Mesenteric fat pad (tissue), 1 donor: ENCODE results near the gene HSF5. TPM values are rescaled to one million over a fixed set of nuclear protein-coding genes. Genes with fewer than 3 reads are reported as not detected.

Experiments
- DNase-seq: peaks from one replicate; pipeline ENCODE4 v3.0.0-alpha.2; 2020; ENCODE audit warnings: low spot score
- total RNA-seq: library from RNA; stranded (reverse); fragmentation: NEBNext Ultra II Directional; extraction: Animal tissue kit (Norgen Biotek cat#: 25700); gene quantifications from one replicate; pipeline ENCODE4 v1.2.1, GENCODE V29; 2021
- donor health status: DM: yes; HTN: yes; CAD: no.

HSF5 gene
- total RNA-seq, 1 donor from 2014 or later = 0.06 TPM

GRCh38 chr17:58388302-58389190 is 99.7 kb downstream of the HSF5 start:
- no peak for DNase-seq

- DNase-seq = no peak
These were observed 100.4 kb downstream of the HSF5 start for GRCh38 chr17:58387834-58388233.

DNA sequence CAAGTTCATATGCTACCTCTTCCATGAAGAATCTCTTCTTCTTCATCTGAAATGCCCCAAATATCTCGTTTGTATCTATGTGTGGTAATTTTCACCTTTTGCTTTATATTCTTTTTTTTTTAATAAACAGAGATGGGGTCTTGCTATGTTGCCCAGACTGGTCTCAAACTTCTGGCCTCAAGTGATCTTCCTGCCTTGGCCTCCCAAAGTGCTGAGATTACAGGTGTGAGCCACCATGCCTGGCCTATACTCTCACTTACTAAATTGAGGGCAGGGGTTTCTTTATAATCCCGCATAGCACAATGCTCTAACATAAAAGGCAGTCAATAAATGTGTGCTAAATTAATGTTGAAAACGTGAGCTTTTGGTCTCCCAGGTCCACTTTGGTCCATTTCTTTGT is 101.5 kb downstream of the HSF5 start:
- no peak for DNase-seq

DNA sequence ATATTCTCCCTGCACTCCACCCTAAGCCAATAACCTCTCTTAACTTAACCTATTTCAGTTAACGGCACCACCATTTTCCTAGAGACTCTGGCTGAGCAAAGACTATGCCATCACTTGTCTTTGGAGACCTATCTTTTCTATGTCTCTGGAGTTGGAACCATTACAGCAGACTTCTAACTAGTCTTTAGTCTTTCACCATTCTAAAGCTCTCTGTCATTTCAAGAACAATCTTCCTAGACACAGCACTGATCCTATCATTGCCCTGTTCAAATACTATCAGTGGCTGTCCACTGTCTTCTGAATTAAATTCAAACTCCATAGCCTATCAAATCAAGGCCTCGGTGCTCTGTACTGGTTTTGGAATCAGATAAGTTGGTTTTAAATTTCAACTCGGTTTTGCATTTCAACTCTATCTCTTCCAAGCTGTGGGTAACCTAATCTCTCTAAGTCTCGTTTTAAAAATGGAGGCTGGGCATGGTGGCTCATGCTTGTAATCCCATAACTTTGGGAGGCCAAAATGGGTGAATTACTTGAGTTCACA is 102.8 kb downstream of the HSF5 start:
- DNase-seq = no peak

DNA sequence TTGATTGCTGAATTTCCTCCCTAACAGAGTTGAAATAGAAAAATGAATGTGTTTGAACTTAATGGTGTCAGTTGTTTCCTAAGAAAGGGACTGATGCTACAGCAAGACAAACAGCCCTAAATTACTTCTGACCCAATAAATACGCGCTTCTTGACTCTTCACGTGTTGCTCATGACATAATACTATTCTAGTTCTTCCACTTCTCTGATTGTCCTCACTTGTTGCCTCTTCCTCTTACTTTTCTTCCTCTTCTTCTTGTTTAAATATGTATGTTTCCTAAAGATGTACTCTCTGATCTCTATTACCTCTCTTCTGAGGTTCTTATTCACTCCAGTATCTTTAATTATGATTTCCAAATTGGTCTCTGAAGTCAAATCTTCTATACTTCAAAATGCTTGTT is 103.3 kb downstream of the HSF5 start:
- DNase-seq = no peak

DNA sequence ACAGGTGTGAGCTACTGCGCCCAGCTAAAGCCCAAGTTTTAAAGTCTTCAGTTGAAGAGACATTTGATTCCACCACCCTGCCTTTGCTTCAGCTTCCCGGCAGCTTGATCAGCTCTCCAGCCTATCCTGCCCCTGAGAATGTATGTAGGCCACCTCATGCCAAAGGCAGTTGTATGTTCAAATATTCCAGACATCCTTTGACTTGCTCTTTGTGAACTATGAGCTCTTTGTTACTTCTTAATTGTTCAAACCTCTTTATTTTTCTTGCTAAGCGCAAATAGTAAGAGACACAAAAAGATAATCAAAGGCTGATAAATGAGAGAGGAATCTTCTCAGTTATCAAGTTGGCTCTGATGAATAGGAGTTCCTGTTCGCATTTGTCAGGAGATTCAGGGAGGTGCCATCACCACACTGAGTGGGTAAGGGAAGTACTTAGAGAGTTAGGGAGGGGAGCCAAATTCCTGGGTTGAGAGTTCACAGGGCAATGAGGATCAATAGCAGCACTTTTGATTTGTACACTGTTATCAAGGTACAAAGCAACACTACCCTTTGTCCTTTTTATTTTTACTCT is 104.2 kb downstream of the HSF5 start:
- DNase-seq = no peak

GRCh38 chr17:58382872-58383242 is 105.4 kb downstream of the HSF5 start:
- DNase-seq = no peak

- DNase-seq = no peak
These were observed 105.9 kb downstream of the HSF5 start for GRCh38 chr17:58382108-58382871.

GRCh38 chr17:58381124-58382035 is 106.8 kb downstream of the HSF5 start:
- no peak for DNase-seq

- DNase-seq = no peak
These were observed 107.7 kb downstream of the HSF5 start for GRCh38 chr17:58380207-58381123.

DNA sequence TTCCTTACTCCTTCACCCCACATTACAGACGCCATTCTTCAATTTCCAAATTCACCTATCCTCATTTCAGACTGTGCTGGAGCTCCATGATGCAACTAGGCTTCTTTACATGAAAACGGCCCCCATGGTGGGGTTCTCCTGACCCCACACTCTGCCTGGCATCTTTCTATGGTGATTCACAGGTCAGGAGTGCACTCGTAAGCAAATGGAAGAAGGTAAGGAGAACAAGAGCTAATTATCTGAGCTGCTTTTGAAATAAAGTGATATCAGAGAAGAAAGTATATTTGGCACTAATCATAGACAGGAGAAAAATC is 108.7 kb downstream of the HSF5 start:
- no peak for DNase-seq

GRCh38 chr17:58378733-58379510 is 109.3 kb downstream of the HSF5 start:
- DNase-seq = no peak

DNA sequence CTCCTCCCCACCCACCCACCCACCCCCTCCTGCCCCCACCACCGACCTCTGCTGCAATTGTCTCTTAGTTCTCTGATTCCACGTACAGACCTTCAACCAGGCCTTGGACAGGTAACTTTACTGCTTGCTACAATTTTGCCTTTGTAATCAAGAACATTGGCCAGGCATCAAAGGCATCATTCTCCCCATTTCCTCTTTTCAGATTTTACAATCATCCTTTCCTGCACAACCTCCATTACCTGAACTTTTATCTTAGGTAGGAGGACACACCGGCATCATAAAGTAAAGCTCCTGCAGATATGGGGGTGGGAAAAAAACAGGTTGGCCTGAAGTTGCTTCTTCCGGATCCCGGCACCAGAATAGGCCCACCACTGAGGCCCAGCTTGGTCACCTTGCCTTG is 110.5 kb downstream of the HSF5 start:
- no peak for DNase-seq

GRCh38 chr17:58377093-58377601 is 111.1 kb downstream of the HSF5 start:
- DNase-seq = no peak

DNA sequence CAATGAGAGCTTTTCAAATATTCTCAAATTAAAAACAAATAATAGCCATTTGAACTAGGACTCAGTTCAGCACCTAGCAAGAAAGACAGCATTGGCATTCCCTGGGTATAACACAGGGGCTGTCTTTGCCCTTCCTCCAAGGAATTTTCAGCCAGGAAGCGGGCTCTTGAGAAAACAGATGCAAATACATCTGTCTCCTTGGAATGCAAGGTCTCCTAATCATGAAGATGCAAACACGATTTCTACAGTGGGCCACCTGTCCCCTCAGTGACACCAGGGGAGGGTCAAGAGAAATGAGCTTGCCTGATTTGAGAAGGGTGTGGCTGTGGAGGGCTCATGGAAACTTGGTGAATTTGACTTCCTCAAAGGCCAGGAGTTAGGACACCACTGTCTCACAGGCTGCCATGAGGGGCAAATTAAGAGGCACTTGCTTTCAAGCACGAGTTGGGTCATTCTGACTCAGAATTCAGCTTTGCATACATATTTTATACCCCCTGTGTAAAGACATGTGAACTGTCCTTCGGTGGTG is 111.7 kb downstream of the HSF5 start:
- DNase-seq = no peak

DNA sequence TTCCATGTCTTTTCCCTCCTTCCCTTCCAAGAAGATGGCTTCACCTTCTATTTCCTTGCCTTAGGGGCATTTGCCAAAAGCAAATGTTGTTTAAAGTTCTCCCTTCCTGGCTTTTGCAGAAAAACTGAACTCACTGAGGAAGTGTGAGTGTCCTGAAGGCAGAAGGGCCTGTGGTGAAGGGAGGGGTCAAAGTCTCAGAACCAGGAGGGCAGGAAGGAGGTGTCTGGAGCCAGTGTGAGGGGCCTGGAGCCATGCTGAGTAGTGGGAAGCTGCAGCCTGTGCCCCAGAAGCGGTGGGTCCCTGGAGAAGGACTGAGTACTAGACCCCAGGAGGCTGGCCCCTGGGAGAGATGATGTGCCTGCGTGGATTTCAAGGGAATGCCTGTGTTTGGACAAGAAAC is 112.4 kb downstream of the HSF5 start:
- DNase-seq = no peak

- DNase-seq = no peak
These were observed 113.0 kb downstream of the HSF5 start for GRCh38 chr17:58375256-58375655.

DNA sequence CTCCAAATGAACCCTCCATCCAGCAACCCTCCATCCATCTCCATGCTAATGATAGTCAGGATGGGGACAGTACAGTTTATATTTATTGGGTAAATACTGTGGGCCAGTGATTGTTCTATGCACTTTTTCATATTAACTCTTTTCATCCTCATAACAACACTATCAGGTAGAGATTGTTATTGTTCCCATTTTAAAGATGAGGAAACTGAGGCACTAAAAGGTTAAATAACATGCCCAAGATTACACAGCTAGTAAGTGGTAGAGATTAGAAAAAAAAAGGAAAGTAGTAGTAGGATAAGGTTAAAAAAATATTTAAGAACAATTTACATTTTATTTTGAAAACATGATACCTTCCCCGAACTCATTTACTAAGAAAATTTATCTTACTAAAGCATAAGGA is 114.3 kb downstream of the HSF5 start:
- no peak for DNase-seq

DNA sequence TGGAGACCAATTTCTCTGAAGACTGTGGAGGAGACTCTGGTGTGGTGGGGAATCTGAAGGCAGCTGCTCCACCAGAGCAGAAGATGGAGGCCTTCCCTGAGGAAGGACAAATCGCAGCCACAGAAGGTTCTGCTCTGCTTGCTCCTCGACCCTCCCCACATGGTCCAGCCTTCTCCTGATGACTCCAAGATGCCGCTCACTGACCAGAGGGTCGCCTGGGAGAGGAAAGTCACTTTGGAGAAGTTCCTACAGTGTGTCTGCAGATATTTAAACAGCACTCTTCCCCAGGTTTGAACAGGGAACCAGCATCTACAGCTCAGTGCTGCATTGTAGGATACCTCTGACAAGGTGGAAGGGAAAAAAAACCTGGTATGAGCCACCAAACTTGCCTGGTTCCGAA is 115.2 kb downstream of the HSF5 start:
- no peak for DNase-seq
